Neural crest cell (in vitro differentiated cells): ENCODE data around the gene ZNF576. TPM values are rescaled to one million over a fixed set of nuclear protein-coding genes. Genes with fewer than 3 reads are reported as not detected.

ENCODE experiments used
- DNase-seq: peaks from one replicate; pipeline ENCODE4 v3.0.0; 2021; ENCODE audit warnings: low read depth, mixed read lengths, low spot score
- H3K27ac Mint-ChIP-seq: one replicate; pipeline ENCODE4 v1.8.0; 2021; ENCODE audit warnings: mild to moderate bottlenecking, mixed read lengths; ENCODE audit not compliant: unreplicated experiment
- H3K27me3 Mint-ChIP-seq: 2 replicates; pipeline ENCODE4 v1.8.0; 2021; ENCODE audit warnings: low read depth, mild to moderate bottlenecking, mixed read lengths
- H3K36me3 Mint-ChIP-seq: 2 replicates; pipeline ENCODE4 v1.8.0; 2021; ENCODE audit warnings: low read depth, mild to moderate bottlenecking, mixed read lengths
- H3K4me1 Mint-ChIP-seq: 2 replicates; pipeline ENCODE4 v1.8.0; 2021; ENCODE audit warnings: mixed read lengths
- H3K4me3 Mint-ChIP-seq: one replicate; pipeline ENCODE4 v1.8.0; 2021; ENCODE audit warnings: mild to moderate bottlenecking, mixed read lengths
- H3K9me3 Mint-ChIP-seq: 2 replicates; pipeline ENCODE4 v1.8.0; 2021; ENCODE audit warnings: mixed read lengths
- total RNA-seq: library from RNA; stranded (reverse); gene quantifications from 2 replicates; pipeline ENCODE4 v1.2.1, GENCODE V29; 2021
- TF ChIP-seq, protein P1 (sequence below): fragments of 200-600 bp; sonication (generic); conservative IDR thresholded peaks from 2 replicates; pipeline ENCODE4 v1.5.0; 2021; ENCODE audit warnings: antibody characterized with exemption, mild to moderate bottlenecking

Gene ZNF576
- total RNA-seq, 1 donor from 2014 or later: 18.3 TPM

DNA sequence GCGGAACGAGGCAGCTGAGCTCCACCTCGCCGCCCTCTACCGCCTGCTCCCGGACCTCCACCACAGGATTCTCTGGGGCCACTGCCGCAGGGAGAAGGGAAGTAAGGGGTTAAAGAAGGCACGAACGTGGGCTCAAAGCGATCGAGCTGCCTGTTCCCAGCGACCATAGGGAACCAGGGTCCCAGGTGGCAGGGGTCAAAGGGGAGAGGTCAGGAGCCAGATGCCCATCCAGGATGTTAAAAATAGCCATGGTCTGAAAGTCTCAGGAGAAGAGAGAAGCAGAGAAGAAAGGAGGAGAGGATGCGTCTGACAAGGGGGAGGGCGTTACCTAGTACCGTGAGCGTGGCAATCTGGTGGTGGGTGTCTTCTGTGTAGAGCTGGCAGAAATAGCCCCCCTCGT is 30.4 kb downstream of the ZNF576 start:
- peaks cover 3% of the 10 kb centered on the region for H3K27me3 Mint-ChIP-seq
- H3K27ac Mint-ChIP-seq: no peak overlapping the region
- no peaks in the 10 kb centered on the region for H3K9me3 Mint-ChIP-seq
- DNase-seq: no peak
- H3K4me3 Mint-ChIP-seq: peak overlapping the region; percentile 34
- H3K36me3 Mint-ChIP-seq: peaks cover 23% of the 10 kb centered on the region
- TF ChIP-seq, protein P1, sequence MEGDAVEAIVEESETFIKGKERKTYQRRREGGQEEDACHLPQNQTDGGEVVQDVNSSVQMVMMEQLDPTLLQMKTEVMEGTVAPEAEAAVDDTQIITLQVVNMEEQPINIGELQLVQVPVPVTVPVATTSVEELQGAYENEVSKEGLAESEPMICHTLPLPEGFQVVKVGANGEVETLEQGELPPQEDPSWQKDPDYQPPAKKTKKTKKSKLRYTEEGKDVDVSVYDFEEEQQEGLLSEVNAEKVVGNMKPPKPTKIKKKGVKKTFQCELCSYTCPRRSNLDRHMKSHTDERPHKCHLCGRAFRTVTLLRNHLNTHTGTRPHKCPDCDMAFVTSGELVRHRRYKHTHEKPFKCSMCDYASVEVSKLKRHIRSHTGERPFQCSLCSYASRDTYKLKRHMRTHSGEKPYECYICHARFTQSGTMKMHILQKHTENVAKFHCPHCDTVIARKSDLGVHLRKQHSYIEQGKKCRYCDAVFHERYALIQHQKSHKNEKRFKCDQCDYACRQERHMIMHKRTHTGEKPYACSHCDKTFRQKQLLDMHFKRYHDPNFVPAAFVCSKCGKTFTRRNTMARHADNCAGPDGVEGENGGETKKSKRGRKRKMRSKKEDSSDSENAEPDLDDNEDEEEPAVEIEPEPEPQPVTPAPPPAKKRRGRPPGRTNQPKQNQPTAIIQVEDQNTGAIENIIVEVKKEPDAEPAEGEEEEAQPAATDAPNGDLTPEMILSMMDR: no peak
- peaks cover 30% of the 10 kb centered on the region for H3K4me1 Mint-ChIP-seq

DNA sequence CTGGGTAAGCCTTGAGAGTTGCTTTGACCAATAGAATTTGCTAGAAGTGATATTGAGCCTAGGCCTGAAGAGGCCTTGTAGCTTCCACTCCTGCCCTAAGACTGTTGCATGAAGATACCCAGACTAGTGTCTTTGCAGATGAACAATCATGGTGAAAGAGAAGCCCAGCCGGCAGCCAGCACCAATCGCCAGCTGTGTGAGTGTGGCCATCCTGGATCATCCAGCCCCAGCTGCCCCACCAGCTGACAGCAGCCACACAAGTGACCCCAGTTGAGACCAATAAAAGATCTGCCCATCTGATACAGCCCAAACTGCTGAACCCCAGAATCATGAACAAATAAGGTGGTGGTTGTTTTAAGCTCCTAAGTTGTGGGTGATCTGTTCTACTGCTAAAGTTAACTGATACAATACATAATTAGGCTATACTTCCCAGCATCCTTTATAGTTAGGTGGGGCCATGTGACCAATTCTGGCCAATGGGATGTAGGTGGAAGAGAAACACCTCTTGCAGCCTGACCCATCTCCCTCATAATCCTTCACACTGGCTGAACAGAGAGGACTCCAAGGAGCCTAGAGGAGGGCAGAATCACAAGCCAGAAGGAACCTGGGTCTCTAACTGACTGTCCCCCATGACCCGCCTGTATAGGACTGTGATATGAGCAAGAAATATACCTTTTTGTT is 32.4 kb downstream of the ZNF576 start:
- Mint-ChIP-seq H3K9me3 (no peaks in the 10 kb centered on the region), H3K36me3 (peaks cover 17% of the 10 kb centered on the region), H3K4me1 (peaks cover 33% of the 10 kb centered on the region), H3K27ac (no peak overlapping the region), H3K4me3 (no peak overlapping the region), H3K27me3 (peaks cover 3% of the 10 kb centered on the region)
- TF ChIP-seq, protein P1: no peak
- no peak for DNase-seq

DNA sequence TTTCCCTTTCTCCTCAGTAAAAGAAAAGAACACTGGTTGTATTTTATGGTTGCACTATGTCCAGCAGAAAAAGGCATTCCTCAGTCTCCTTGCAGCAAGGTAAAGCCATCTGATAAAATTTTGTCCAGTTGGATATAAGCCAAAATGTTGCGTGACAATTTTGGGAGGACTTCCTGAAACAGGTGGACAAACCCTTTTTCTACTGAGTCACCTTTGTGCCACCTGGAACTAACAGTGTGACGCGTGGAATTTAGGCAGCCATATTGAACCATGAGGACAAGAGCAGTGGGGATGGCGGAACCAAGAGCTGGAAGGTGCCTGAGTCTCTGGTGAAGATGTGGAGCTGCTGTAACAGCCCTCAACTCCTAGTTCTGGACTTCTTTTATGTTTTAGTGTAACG is 35.1 kb downstream of the ZNF576 start:
- TF ChIP-seq, protein P1: no peak
- Mint-ChIP-seq H3K4me1 (peaks cover 35% of the 10 kb centered on the region), H3K9me3 (no peaks in the 10 kb centered on the region), H3K4me3 (no peak overlapping the region), H3K36me3 (peaks cover 4% of the 10 kb centered on the region), H3K27ac (no peak overlapping the region), H3K27me3 (no peaks in the 10 kb centered on the region)
- no peak for DNase-seq

DNA sequence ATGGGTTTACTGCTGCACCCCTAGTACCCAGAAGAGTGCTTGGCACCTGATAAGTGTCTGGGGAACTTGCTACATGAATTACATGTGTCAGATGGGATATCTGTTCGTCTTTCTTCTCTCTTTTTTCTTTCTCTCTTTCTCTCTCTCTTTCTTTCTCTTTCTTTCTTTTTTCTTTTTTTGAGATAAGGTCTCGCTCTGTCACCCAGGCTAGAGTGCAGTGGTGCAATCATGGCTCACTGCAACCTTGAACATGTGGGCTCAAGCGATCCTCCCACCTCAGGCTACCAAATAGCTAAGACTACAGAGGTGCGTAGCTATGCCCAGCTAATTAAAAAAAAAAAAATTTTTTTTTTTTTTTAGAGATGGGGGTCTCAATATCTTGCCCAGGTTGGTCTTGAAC is 37.1 kb downstream of the ZNF576 start:
- H3K36me3 Mint-ChIP-seq: no peaks in the 10 kb centered on the region
- no peak for DNase-seq
- peak overlapping the region; percentile 60 for H3K27ac Mint-ChIP-seq
- no peak overlapping the region for H3K4me3 Mint-ChIP-seq
- H3K4me1 Mint-ChIP-seq: peaks cover 40% of the 10 kb centered on the region
- TF ChIP-seq, protein P1: no peak
- H3K27me3 Mint-ChIP-seq: no peaks in the 10 kb centered on the region
- no peaks in the 10 kb centered on the region for H3K9me3 Mint-ChIP-seq

DNA sequence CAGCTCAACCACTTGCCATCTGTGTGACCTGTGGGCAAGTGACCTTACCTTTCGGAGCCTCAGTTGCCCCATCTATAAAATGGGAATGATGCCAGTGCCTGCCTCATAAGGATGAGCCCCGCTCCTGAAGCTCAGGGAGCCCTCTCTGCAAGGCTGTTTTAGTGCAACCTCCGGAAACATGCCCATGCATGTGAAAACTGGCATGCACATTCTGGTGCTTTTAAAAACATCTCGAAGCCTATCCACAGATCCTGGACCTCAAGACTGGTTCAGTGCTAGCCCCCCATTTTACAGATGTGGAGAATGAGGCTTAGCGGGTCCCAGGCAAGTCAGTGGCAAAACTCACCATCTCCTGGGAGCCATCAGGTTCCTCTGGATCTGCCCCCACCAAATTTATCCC is 37.7 kb downstream of the ZNF576 start:
- TF ChIP-seq, protein P1: no peak
- Mint-ChIP-seq H3K9me3 (no peaks in the 10 kb centered on the region), H3K4me1 (peaks cover 40% of the 10 kb centered on the region), H3K27me3 (no peaks in the 10 kb centered on the region), H3K36me3 (no peaks in the 10 kb centered on the region), H3K27ac (no peak overlapping the region), H3K4me3 (no peak overlapping the region)
- no peak for DNase-seq
